Neutrophil (primary cell): ENCODE data around the gene SETD3.

Source experiments
- H3K27ac ChIP-seq: fragments of 200-600 bp; sonication (generic); 2 replicates; pipeline ENCODE4 v1.5.1; 2016; ENCODE audit warnings: mild to moderate bottlenecking, moderate library complexity
- H3K27me3 ChIP-seq: fragments of 200-600 bp; sonication (generic); 2 replicates; pipeline ENCODE4 v1.6.0; 2016; ENCODE audit warnings: mild to moderate bottlenecking
- H3K36me3 ChIP-seq: fragments of 200-600 bp; sonication (generic); 2 replicates; pipeline ENCODE4 v1.5.1; 2017
- H3K4me1 ChIP-seq, 2 experiments: fragments of 200-600 bp in 1 of 2; sonication (generic) in 1 of 2; 1 replicate in 1 of 2; 2 replicates in 1 of 2; pipeline versions ENCODE4 v1.5.1 to v1.6.1; 2013 to 2016; ENCODE audit warnings: low read depth in 1 of 2, low read length in 1 of 2, mild to moderate bottlenecking in 1 of 2, moderate library complexity in 1 of 2; ENCODE audit not compliant: control insufficient read depth in 1 of 2, insufficient read depth in 1 of 2
- H3K4me3 ChIP-seq, 2 experiments: fragments of 200-600 bp in 1 of 2; sonication (generic) in 1 of 2; 1 replicate in 1 of 2; 2 replicates in 1 of 2; pipeline ENCODE4 v1.5.1; 2013 to 2016; ENCODE audit warnings: low read depth in 1 of 2, low read length in 1 of 2, mild to moderate bottlenecking in 1 of 2, moderate library complexity in 1 of 2
- H3K9me3 ChIP-seq: fragments of 200-600 bp; sonication (generic); 2 replicates; pipeline ENCODE4 v1.5.1; 2016
- TF ChIP-seq, protein P1 (sequence below): fragments of 200-600 bp; sonication (generic); IDR thresholded peaks from 2 replicates; pipeline ENCODE4 v1.5.1; 2016; ENCODE audit warnings: antibody characterized with exemption

Gene SETD3

GRCh38 chr14:99408286-99408970, 72.2 kb downstream of the SETD3 start:
- H3K4me1 ChIP-seq: no peaks in the 10 kb centered on the region
- H3K36me3 ChIP-seq: peaks cover 82% of the 10 kb centered on the region
- TF ChIP-seq, protein P1, sequence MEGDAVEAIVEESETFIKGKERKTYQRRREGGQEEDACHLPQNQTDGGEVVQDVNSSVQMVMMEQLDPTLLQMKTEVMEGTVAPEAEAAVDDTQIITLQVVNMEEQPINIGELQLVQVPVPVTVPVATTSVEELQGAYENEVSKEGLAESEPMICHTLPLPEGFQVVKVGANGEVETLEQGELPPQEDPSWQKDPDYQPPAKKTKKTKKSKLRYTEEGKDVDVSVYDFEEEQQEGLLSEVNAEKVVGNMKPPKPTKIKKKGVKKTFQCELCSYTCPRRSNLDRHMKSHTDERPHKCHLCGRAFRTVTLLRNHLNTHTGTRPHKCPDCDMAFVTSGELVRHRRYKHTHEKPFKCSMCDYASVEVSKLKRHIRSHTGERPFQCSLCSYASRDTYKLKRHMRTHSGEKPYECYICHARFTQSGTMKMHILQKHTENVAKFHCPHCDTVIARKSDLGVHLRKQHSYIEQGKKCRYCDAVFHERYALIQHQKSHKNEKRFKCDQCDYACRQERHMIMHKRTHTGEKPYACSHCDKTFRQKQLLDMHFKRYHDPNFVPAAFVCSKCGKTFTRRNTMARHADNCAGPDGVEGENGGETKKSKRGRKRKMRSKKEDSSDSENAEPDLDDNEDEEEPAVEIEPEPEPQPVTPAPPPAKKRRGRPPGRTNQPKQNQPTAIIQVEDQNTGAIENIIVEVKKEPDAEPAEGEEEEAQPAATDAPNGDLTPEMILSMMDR: no peak
- no peak overlapping the region for H3K4me3 ChIP-seq
- no peaks in the 10 kb centered on the region for H3K27me3 ChIP-seq
- no peaks in the 10 kb centered on the region for H3K9me3 ChIP-seq
- H3K27ac ChIP-seq: no peak overlapping the region

- TF ChIP-seq, protein P1: no peak
- Histone ChIP-seq H3K36me3 (peaks cover 83% of the 10 kb centered on the region), H3K27ac (no peak overlapping the region), H3K4me3 (no peak overlapping the region), H3K27me3 (no peaks in the 10 kb centered on the region), H3K9me3 (no peaks in the 10 kb centered on the region), H3K4me1 (no peaks in the 10 kb centered on the region)
Observed at GRCh38 chr14:99407416-99407815, 73.2 kb downstream of the SETD3 start.

DNA sequence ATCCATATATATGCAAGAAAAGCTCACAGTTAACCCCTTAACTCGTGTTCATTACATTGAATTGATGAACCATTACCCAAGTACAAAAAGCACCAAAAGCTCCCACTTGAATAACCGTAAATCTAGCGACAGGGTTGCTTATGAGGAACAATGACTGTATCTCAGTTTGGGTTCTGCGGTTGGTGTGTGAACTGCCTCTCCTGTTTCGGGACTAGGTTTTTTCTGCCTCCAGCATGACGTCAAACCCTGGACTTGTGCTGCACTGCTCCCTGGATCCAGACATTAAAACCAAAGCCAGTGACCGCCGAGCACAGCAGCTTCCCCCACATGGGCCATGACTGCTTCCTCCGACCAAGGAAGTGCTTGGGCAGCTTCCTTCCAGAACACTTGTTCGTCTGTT, 77.7 kb downstream of the SETD3 start:
- Histone ChIP-seq H3K4me3 (no peak overlapping the region), H3K27ac (no peak overlapping the region), H3K9me3 (no peaks in the 10 kb centered on the region), H3K27me3 (no peaks in the 10 kb centered on the region), H3K36me3 (peaks cover 76% of the 10 kb centered on the region), H3K4me1 (peaks cover 0 to 8% of the 10 kb centered on the region in 2 experiments)
- TF ChIP-seq, protein P1: no peak

DNA sequence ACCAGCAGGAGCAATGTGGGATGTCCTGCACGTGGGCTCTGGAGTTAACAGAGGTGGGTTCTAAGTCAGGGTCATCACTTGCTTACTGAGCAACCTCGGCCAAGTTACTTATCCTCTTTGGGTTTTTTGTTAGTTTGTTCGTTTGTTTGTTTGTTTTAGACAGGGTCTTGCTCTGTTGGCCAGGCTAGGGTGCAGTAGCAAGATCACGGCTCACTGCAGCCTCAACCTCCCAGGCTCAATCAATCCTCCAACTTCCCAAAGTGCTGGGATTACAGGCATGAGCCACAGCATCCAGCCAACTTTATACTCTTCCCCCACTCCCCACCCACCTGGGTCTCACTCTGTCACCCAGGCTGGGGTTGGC, 78.4 kb downstream of the SETD3 start:
- no peaks in the 10 kb centered on the region for H3K9me3 ChIP-seq
- no peak overlapping the region for H3K4me3 ChIP-seq
- TF ChIP-seq, protein P1: no peak
- no peaks in the 10 kb centered on the region for H3K27me3 ChIP-seq
- H3K27ac ChIP-seq: no peak overlapping the region
- peaks cover 76% of the 10 kb centered on the region for H3K36me3 ChIP-seq
- peaks cover 0 to 8% of the 10 kb centered on the region in 2 experiments for H3K4me1 ChIP-seq

DNA sequence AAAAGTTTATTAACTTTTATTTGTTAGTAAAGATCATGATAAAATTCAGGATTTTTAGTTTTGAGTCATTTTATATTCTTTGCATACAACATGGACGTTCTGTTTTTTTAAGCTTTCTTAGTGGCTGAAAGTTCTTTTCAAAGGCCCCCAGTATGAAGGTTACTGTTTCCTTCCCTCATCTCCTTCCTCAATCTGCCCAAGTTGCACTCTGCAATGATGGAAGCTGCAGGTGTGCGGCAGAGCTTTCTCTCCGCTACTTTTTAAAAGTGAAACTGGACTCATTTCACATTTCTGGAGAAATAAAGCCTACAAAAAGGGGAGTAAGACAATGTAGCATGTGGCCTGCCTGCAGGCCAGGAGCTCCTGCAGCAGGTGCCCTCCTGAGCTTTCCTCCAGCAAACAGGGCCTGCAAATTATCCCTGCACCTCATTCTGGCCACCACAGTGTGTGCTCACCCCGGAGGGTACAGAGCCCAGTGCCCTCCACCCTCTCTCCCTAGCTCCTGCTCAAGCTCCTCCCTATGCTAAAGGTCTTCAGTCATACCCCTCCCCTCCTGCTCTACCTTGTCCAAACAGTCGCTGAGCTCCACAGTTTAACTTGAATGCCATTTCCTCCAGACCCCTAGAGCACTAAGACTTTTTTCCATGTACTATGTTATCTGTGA, 78.9 kb downstream of the SETD3 start:
- TF ChIP-seq, protein P1: no peak
- peaks cover 0 to 8% of the 10 kb centered on the region in 2 experiments for H3K4me1 ChIP-seq
- H3K4me3 ChIP-seq: no peak overlapping the region
- no peaks in the 10 kb centered on the region for H3K27me3 ChIP-seq
- peak overlapping the region; percentile 21 for H3K27ac ChIP-seq
- no peaks in the 10 kb centered on the region for H3K9me3 ChIP-seq
- peaks cover 81% of the 10 kb centered on the region for H3K36me3 ChIP-seq
